Neuron (in vitro differentiated cells): ENCODE data around the gene BOLA1.
A peak's percentile ranks its signal among the peaks of the same experiment; 100 is the strongest.
"Not testable (repeated sequence)": the region's sequence is repeated elsewhere in the genome, so short reads cannot be mapped to it uniquely, and the experiment has no call there.

Experiments
- H2AFZ ChIP-seq: one replicate; pipeline ENCODE4 v1.6.1; 2013; ENCODE audit warnings: low read depth, mild to moderate bottlenecking, inconsistent platforms, low read length, moderate library complexity
- H3K27me3 ChIP-seq: one replicate; pipeline ENCODE4 v1.6.1; 2013; ENCODE audit warnings: low read length; ENCODE audit not compliant: insufficient read depth
- H3K36me3 ChIP-seq: one replicate; pipeline ENCODE4 v1.6.1; 2013; ENCODE audit warnings: low read length; ENCODE audit not compliant: insufficient read depth
- H3K4me1 ChIP-seq: one replicate; pipeline ENCODE4 v1.6.1; 2013; ENCODE audit warnings: low read length; ENCODE audit not compliant: insufficient read depth
- H3K4me3 ChIP-seq: 2 replicates; pipeline ENCODE4 v1.5.1; 2013; ENCODE audit warnings: mild to moderate bottlenecking, low read length, moderate library complexity
- H3K9me3 ChIP-seq: one replicate; pipeline ENCODE4 v1.6.1; 2013; ENCODE audit warnings: low read length

BOLA1 gene, protein sequence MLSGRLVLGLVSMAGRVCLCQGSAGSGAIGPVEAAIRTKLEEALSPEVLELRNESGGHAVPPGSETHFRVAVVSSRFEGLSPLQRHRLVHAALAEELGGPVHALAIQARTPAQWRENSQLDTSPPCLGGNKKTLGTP

DNA sequence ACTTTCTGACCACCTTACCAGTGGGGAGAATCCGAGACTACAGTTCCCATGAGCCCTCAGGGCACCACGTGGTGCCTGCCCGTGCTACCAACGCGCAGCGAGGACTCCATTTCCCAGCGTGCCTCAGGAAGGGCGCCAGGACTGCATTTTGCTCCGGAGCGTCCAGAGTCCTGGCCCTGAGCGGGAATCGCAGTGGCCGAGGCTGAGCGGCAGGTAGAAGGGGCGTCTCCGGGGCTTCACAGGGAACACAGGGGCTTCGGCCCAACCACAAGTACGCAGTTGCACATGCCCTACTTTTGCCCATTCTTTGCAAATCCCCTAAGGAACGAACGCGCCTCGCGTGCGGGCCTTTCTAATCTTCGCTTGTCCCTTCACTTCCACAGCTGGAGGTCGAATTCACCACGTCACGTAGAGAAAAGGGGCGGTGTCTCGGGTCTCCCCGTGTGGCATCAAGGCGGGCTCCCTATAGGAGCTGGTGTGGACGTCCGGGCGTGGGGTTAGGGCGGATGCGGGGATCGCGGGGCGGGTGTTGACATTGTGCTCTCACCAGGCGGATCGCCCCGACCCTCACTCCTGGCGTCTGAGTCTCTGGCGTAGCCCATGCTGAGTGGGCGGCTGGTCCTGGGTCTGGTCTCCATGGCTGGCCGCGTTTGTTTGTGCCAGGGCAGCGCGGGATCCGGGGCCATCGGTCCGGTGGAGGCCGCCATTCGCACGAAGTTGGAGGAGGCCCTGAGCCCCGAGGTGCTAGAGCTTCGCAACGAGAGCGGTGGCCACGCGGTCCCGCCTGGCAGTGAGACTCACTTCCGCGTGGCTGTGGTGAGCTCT lies at the start of gene BOLA1:
Gene BOLA1, plus strand, starts transcription at position 109 of the 825 bp plus-strand sequence. Its CDS starts 492 bp downstream, at position 601.
- no peaks in the 10 kb centered on the region for H3K27me3 ChIP-seq
- no peaks in the 10 kb centered on the region for H3K9me3 ChIP-seq
- no peaks in the 10 kb centered on the region for H3K36me3 ChIP-seq
- peaks cover 6% of the 10 kb centered on the region for H3K4me1 ChIP-seq
- peak within 1 kb of the TSS; percentile 59 for H3K4me3 ChIP-seq
- no peak within 1 kb of the TSS for H2AFZ ChIP-seq

DNA sequence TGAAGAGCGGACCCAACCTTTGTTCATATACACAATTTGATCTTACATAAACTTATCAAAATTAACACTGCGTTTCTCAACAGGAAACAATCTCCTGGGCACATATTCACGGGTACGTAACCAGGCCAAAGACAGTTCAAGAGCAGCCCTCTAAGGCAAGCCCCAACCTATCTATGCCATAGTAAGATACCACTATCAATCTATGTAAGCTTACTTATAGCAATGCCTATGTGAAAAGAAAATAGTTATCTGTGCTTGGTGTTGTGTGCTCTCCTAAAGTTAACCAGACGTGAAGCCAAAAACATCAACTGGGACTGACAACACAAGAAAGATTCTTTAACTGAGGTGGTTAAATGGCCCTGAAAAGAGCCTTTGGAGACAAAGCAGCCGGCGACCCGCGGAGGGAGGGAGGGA lies 49.4 kb upstream of the BOLA1 start:
- Histone ChIP-seq H3K36me3 (peaks cover 4% of the 10 kb centered on the region), H3K27me3 (no peaks in the 10 kb centered on the region), H3K4me1 (peaks cover 32% of the 10 kb centered on the region)

GRCh38 chr1:149850732-149851345 lies 48.5 kb upstream of the BOLA1 start:
- H3K4me3 ChIP-seq, H3K27me3 ChIP-seq, H2AFZ ChIP-seq, H3K9me3 ChIP-seq, H3K36me3 ChIP-seq: not testable (repeated sequence)
- H3K4me1 ChIP-seq: peaks cover 30% of the 10 kb centered on the region

More for the DNA sequence above, 49.4 kb upstream of the BOLA1 start:
- peak overlapping the region; percentile 55 for H3K4me3 ChIP-seq
- no peak overlapping the region for H2AFZ ChIP-seq
- H3K9me3 ChIP-seq: no peaks in the 10 kb centered on the region

- not testable (repeated sequence) for H2AFZ ChIP-seq, H3K9me3 ChIP-seq, H3K4me3 ChIP-seq, H3K27me3 ChIP-seq, H3K36me3 ChIP-seq
- peaks cover 30% of the 10 kb centered on the region for H3K4me1 ChIP-seq
These were observed 47.7 kb upstream of the BOLA1 start for GRCh38 chr1:149851585-149852213.

DNA sequence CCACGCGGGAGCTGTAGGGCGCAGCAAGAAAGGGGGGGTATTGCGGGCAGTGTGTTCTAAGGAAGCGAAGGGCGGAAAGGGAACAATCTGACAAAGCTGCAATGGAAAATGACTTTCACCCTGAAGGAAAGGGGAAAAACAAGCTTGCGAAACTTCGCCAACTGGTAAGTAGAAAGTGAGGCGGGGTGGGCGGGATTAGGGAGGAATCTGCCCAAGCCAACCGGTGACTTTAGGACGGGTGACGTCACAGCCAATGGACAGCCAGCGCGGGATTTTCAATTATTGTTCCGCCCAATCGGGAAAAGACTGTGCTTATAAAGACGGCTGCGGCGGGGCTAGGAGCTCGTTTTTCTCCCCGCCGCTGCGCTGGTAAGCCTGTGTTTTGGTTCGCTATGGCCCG lies 47.1 kb upstream of the BOLA1 start:
- not testable (repeated sequence) for H3K9me3 ChIP-seq, H3K36me3 ChIP-seq, H3K27me3 ChIP-seq, H2AFZ ChIP-seq, H3K4me3 ChIP-seq
- H3K4me1 ChIP-seq: peaks cover 26% of the 10 kb centered on the region

- H3K36me3 ChIP-seq, H3K4me1 ChIP-seq, H3K9me3 ChIP-seq, H2AFZ ChIP-seq, H3K4me3 ChIP-seq, H3K27me3 ChIP-seq: not testable (repeated sequence)
These were observed 39.1 kb upstream of the BOLA1 start for GRCh38 chr1:149860271-149860670.

- not testable (repeated sequence) for H3K9me3 ChIP-seq, H3K4me1 ChIP-seq, H3K4me3 ChIP-seq, H3K36me3 ChIP-seq, H3K27me3 ChIP-seq, H2AFZ ChIP-seq
These were observed 38.5 kb upstream of the BOLA1 start for GRCh38 chr1:149860684-149861496.

DNA sequence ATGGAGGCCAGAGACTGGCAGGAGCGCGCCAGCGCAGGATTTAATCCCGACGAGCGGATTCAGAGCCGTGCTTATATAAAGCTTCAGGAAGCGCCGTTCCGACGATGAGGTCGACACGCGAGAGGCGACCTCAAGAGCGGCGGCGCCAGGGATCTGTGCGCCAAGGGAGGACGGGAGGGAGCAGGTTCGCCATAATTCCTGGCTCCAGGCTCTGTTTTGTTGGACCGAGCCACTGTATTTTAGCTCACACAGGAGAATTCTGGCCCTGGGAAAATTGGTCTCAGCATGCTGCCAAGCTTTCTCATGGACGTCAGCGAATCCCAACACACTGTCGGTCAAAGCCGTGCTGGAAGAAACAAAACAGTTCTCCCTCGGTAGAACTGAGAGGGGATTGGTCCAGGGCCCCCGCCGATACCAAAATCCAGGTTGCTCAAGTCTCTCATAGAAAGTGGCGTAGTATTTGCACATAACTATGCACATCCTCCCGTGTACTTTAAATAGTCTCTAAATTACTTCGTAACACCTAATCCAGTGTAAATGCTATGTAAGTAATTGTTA lies 37.8 kb upstream of the BOLA1 start:
- not testable (repeated sequence) for H3K9me3 ChIP-seq, H3K27me3 ChIP-seq, H3K36me3 ChIP-seq, H3K4me3 ChIP-seq, H2AFZ ChIP-seq, H3K4me1 ChIP-seq

- H3K9me3 ChIP-seq, H3K27me3 ChIP-seq, H3K4me1 ChIP-seq, H2AFZ ChIP-seq, H3K4me3 ChIP-seq, H3K36me3 ChIP-seq: not testable (repeated sequence)
These were observed 32.5 kb upstream of the BOLA1 start for GRCh38 chr1:149866887-149867286.

DNA sequence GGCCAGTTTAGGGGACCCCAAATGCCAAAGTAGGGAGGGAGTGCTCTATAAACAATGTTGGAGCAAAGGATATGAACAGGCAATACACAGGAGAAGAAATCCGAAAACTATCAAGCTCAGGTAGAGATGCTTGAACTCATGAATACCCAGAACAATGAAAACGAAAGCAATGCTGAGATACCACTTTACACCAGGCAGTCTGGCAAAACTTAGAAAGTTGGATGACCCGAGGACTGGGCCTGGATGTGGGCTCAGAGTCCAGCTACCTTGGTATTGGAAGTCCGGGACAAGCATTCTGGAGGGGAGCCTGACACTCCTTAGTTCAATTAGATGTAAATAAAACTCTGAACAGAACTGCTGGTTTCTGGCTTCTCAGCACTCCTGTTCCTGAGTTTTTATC lies 26.3 kb upstream of the BOLA1 start:
- H2AFZ ChIP-seq, H3K4me1 ChIP-seq, H3K9me3 ChIP-seq, H3K36me3 ChIP-seq, H3K27me3 ChIP-seq, H3K4me3 ChIP-seq: not testable (repeated sequence)

DNA sequence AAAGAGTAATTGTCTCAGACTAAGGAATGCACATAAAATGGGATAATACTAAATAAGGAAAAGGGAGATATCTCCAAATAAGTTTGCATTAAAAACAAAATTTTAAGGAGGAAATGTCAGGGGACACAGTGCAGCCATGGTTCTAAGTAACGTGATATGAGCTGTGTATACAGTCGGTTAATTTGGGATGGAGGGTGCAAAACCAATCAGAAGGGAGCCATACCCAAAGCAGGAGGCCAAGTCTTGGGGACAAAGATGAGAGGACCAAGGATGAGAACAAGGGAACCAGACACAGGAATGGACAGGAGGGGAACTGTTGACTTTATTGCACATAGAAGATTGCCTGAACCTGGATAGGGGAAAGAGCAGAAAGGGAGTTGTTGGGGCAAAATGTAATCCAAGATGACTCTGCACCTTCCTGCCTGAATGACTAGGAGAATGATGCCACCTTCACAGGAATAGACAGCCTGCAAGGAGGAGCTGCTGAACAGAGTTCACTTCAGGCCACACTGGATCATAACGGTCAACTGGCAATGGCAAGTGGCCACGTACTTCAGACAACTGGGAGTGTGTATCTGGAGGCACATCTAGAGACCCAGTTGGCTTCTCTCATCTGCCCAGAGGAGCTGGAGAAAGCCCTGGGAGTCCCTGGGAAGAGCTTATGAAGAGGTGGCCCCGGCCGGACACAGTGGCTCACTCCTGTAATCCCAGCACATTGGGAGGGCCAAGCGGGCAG lies 22.0 kb upstream of the BOLA1 start:
- H3K9me3 ChIP-seq: no peaks in the 10 kb centered on the region
- H3K4me3 ChIP-seq: no peak overlapping the region
- H3K36me3 ChIP-seq: no peaks in the 10 kb centered on the region
- no peaks in the 10 kb centered on the region for H3K27me3 ChIP-seq
- no peak overlapping the region for H2AFZ ChIP-seq
- H3K4me1 ChIP-seq: no peaks in the 10 kb centered on the region

- no peak overlapping the region for H3K4me3 ChIP-seq
- no peak overlapping the region for H2AFZ ChIP-seq
- H3K9me3 ChIP-seq: no peaks in the 10 kb centered on the region
- no peaks in the 10 kb centered on the region for H3K27me3 ChIP-seq
- peaks cover 9% of the 10 kb centered on the region for H3K4me1 ChIP-seq
- H3K36me3 ChIP-seq: no peaks in the 10 kb centered on the region
These were observed 19.8 kb upstream of the BOLA1 start for GRCh38 chr1:149879556-149879955.
